ENCODE measurements around the gene DERA. TPM values are rescaled to one million over a fixed set of nuclear protein-coding genes. Genes with fewer than 3 reads are reported as not detected.

Gene DERA
- total RNA-seq, 1 donor from 2014 or later = 21.2 TPM

- peaks cover 41% of the 10 kb centered on the region for H3K9me3 Mint-ChIP-seq
- intact Hi-C loops (cut with micrococcal nuclease) = no loop called here
- ChIA-PET CTCF (no interaction called here), POLR2A (no interaction called here)
- ATAC-seq (ENCODE audit: low read depth) = no peak
- H3K36me3 Mint-ChIP-seq (ENCODE audit: low read depth) = peaks cover 75% of the 10 kb centered on the region
- no peak for DNase-seq
- TF ChIP-seq CTCF (IDR thresholded peaks at IDR 0.05) = no peak
- H3K4me3 Mint-ChIP-seq = no peak overlapping the region
- H3K4me1 Mint-ChIP-seq = peaks cover 2% of the 10 kb centered on the region
- H3K27me3 Mint-ChIP-seq = no peaks in the 10 kb centered on the region
- no peak overlapping the region for H3K27ac Mint-ChIP-seq
These were observed 105.6 kb downstream of the DERA start for GRCh38 chr12:16016748-16017147.

DNA sequence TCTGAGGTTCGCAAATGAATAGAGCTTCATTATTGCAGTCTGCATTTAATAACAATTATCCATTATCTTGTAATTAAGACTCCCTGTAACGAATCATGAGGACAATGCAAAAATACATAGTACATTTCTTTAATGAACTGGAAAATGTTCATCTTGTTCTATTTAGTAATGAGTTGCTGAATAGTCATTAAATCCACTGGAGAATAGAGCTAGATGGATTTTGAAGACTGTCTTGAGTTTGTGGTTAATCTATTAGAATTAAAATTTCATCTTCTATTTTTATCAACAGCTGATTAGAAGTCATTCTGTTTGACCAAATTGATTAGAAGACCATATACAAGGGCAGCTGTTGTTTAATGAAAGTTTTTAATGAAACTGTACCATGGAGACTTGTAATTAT lies 107.2 kb downstream of the DERA start:
- H3K9me3 Mint-ChIP-seq = peaks cover 38% of the 10 kb centered on the region
- ATAC-seq (ENCODE audit: low read depth) = no peak
- no peaks in the 10 kb centered on the region for H3K27me3 Mint-ChIP-seq
- TF ChIP-seq CTCF (IDR thresholded peaks at IDR 0.05) = no peak
- H3K27ac Mint-ChIP-seq = no peak overlapping the region
- no peak for DNase-seq
- H3K4me3 Mint-ChIP-seq = no peak overlapping the region
- ChIA-PET CTCF (interaction anchor here (1.3 kb wide), 1 partner anchor 12 kb away, joined by 3 read pairs; no protein-coding TSS in a partner anchor), POLR2A (no interaction called here)
- H3K4me1 Mint-ChIP-seq = peaks cover 2% of the 10 kb centered on the region
- intact Hi-C loops (cut with micrococcal nuclease) = no loop called here
- H3K36me3 Mint-ChIP-seq (ENCODE audit: low read depth) = peaks cover 78% of the 10 kb centered on the region

GRCh38 chr12:16019136-16019535 lies 108.0 kb downstream of the DERA start:
- ChIA-PET POLR2A (no interaction called here), CTCF (no interaction called here)
- H3K27ac Mint-ChIP-seq = no peak overlapping the region
- H3K36me3 Mint-ChIP-seq (ENCODE audit: low read depth) = peaks cover 76% of the 10 kb centered on the region
- intact Hi-C loops (cut with micrococcal nuclease) = no loop called here
- no peak for TF ChIP-seq CTCF (IDR thresholded peaks at IDR 0.05)
- H3K27me3 Mint-ChIP-seq = no peaks in the 10 kb centered on the region
- H3K9me3 Mint-ChIP-seq = peaks cover 32% of the 10 kb centered on the region
- ATAC-seq (ENCODE audit: low read depth) (no peak), DNase-seq (no peak)
- peaks cover 2% of the 10 kb centered on the region for H3K4me1 Mint-ChIP-seq
- no peak overlapping the region for H3K4me3 Mint-ChIP-seq

- H3K4me3 Mint-ChIP-seq = no peak overlapping the region
- H3K9me3 Mint-ChIP-seq = peaks cover 29% of the 10 kb centered on the region
- CTCF ChIA-PET = no interaction called here
These were observed 108.9 kb downstream of the DERA start for GRCh38 chr12:16020031-16020430.

DNA sequence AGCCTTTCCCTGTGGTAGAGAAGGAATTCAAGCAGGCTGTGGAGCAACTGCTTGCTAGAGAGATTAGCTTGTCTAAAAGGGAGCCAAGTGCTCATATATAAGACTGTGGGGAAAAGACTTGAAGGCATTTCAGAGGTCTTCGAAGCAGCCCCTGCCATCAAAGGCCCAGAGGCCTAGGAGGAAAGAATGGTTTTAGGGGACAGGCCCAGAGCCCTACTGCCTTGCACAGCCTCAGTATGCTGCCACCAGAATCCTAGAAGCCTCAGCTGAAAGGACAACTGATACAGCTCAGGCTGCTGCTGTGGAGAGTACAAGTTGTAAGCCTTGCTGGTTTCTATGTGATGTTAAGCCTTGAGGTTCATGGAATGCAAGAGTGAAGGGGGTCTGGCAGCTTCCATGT lies 109.9 kb downstream of the DERA start:
- DNase-seq (no peak), ATAC-seq (ENCODE audit: low read depth) (no peak)
- CTCF ChIA-PET = no interaction called here
- Mint-ChIP-seq H3K27ac (no peak overlapping the region), H3K9me3 (peaks cover 24% of the 10 kb centered on the region), H3K4me1 (peaks cover 2% of the 10 kb centered on the region), H3K4me3 (no peak overlapping the region), H3K36me3 (ENCODE audit: low read depth) (peaks cover 62% of the 10 kb centered on the region), H3K27me3 (no peaks in the 10 kb centered on the region)
- POLR2A ChIA-PET = no interaction called here
- intact Hi-C loops (cut with micrococcal nuclease) = no loop called here
- TF ChIP-seq CTCF (IDR thresholded peaks at IDR 0.05) = no peak

More at GRCh38 chr12:16020031-16020430, 108.9 kb downstream of the DERA start:
- intact Hi-C loops (cut with micrococcal nuclease) = no loop called here
- Mint-ChIP-seq H3K27ac (no peak overlapping the region), H3K36me3 (ENCODE audit: low read depth) (peaks cover 69% of the 10 kb centered on the region), H3K4me1 (peaks cover 2% of the 10 kb centered on the region), H3K27me3 (no peaks in the 10 kb centered on the region)
- DNase-seq = no peak
- no peak for ATAC-seq (ENCODE audit: low read depth)
- no peak for TF ChIP-seq CTCF (IDR thresholded peaks at IDR 0.05)
- POLR2A ChIA-PET = no interaction called here
